Measurements from ENCODE around the gene MSH3.
"Not testable (repeated sequence)": the region's sequence is repeated elsewhere in the genome, so short reads cannot be mapped to it uniquely, and the experiment has no call there.

MSH3 gene

GRCh38 chr5:80759866-80760577, 105.6 kb downstream of the MSH3 start:
- DNase-seq = no peak

DNA sequence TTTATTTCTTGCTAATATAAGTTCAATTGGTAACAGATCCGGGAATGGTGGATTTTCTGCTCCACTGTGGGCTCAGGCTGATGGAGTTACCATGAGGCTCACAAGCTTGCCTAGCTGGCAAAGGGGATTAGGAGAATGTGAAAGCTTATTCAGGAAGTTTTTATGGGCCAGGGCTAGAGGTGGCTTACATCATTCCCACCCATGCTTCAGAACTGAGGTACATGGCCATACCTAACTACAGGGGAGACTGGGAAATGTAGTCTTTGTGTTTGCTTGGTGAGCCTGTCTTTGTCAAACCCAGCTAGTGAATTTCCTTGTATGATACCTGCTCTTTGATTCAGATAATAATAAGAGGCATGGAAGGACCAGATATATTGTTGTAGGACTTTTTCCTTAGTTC, 106.2 kb downstream of the MSH3 start:
- no peak for DNase-seq

DNA sequence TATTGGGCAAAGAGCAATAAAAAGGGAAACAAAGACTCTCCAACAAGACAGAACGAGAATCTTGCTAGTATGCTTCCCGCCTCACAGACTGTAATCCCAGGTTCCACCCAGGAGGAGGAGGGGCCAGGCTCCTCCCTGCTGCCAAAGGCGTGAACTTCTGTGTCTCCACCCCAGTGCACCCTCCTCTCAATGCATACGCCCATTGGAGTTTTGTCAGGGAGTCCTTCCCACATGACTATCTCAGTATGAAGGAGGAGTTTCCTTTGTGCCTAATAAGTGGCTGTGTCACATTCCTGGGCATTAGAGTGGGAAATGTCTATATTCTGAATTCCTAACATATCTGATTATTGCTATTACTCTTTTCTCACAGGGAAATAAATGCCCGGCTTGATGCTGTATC, 106.7 kb downstream of the MSH3 start:
- no peak for DNase-seq

- no peak for DNase-seq
These were observed 107.5 kb downstream of the MSH3 start for GRCh38 chr5:80761966-80762365.

DNA sequence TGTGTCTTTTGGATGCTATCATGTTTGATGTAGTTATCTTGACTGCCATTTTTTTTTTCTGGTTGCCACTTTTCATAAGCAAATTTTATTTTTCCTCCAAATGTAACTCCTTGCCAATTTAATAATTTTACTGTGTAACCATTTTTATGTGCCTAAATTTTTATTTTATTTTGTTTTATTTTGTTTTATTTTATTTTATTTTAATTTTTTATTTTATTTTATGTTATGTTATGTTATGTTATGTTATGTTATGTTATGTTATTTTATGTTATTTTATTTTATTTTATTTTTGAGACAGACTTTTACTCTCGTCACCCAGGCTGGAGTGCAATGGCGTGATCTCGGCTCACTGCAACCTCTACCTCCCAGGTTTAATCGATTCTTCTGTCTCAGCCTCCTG, 108.1 kb downstream of the MSH3 start:
- no peak for DNase-seq

DNA sequence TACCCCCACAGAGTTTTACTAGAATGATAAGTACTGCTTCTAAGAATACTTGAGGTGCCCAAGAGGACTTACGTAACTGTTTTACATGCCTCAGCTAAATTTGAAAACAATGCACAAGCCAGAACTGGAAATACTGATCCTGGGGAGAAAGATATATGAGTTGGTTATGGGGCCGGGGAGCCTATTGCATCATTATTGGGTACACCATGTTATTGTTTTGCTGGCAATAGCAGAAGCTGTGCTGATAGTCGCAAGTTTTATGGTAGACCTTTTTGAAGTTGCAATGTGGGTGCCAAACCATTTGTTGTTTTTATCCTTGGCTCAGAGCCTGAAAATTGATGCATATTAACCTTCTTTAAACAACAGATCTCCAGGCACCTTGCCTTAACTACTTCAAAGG, 108.8 kb downstream of the MSH3 start:
- DNase-seq = no peak

- no peak for DNase-seq
These were observed 109.6 kb downstream of the MSH3 start for GRCh38 chr5:80763873-80764647.

DNA sequence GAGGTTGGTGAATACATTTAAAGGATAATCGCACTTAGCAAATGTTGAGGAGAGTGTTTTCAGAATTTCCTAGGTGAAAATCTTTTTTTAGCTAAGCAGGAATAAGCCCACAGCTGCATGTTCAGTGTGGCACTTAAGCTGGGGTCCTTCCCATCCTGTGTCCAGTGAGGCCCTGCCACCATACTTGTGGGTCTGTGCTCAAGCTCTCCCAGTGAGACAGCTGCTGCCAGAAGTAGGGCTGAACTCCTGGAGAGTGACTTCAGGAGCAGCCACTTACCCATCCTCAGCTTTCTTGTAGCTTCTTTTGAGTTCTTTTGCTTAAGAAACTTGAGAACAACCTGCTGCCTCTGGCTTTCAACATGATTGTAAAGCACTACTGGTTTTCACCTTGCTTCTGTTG, 110.3 kb downstream of the MSH3 start:
- DNase-seq = no peak

DNA sequence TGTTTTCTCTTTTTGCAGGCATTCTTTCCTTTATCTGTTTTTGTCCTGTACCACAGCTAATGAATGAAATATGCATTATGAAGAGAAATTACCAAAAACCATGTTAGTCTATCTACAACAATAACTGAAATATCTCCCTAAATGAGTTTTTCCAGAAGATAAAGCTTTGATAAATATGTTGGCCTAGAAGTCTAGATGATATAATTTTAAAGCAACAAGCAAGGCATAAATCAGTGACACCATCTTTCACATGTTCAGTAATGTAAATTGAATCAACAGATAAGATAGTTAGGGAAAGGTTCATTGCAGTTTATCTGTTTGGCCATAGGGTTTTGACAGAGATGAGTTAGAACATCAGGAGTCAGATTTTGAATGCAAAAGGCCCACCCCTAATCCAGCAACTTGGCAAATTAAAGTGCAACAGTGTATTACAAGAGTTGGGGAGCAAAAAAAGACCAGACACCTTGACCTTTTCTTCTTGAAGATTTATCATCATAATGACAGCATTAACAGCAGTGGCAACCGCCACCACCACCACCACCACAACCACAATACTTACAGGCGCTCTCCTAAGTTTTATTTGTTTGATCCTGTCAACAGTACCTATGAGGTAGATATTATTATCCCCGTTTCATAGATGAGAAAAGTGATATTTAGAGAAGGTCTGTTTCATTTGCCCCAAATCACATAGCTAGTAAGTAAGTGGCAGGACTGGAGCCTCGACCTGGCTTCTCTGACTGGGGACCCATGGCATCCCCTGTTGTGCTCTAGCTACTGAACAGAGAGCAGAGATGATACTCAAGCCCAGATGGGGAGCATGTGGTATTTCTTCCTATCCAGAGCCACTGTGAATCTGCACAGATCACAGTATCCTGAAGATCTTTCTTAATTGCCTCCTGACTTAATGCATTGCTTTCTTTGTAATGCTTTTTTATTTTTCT, 123.2 kb downstream of the MSH3 start:
- no peak for DNase-seq

DNA sequence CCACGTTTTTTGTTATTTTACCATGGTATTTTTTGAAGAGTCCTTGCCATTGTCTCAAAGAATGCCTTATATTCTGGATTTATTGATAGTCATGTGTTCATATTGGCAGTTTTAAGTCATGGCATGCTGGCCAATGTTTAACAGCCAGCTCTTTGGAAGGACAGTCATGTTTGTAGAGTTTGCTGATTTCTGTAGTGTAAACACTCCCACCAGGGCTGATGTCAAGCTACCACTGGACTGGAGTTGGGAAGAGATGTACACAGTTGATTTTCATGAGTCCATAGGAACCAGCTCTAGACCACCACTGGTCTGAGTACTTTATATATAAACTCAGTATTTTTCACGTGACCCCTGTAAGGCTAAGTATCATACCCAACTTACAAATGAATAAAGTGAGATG, 125.6 kb downstream of the MSH3 start:
- no peak for DNase-seq

DNA sequence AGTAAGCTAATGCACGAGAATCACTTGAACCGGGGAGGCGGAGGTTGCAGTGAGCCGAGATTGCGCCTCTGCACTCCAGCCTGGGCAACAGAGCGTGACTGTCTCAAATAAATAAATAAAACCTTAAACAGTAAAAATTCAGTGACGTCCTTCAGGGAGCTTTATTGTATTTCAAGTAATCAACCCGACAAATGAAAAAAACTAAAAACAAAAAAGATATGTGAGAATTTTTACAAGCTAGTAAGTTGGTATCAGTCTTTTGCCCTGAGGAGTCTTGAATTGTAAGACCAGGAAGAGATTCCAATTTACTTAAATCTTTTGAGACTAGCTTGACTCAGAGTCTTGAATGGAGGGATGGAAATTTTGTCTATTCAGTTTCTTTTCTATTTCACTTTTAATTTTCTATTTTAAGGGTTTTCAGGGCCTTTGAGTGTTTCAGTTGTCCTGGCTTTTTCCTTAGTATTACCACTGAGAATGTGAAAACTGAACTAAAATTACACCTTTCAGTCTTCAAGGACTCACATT, 126.4 kb downstream of the MSH3 start:
- DNase-seq = no peak

DNA sequence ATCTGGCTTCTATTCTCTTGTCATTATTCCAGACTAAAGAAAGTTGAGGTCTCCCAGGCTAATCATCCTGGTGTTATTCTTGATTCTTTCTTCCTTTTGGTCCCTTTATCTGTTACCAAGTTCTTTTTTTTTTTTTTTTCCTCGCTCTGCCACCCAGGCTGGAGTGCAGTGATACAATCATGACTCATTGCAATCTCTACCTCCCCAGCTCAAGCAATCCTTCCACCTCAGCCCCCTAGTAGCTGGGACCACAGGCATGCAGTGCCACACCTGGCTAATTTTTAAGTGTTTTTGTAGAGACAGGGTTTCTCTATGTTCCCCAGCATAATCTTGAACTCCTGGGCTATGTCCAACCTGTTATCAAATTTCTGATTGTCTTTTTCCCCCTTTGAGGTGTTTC, 126.9 kb downstream of the MSH3 start:
- no peak for DNase-seq

- no peak for DNase-seq
These were observed 128.2 kb downstream of the MSH3 start for GRCh38 chr5:80782626-80783025.

DNA sequence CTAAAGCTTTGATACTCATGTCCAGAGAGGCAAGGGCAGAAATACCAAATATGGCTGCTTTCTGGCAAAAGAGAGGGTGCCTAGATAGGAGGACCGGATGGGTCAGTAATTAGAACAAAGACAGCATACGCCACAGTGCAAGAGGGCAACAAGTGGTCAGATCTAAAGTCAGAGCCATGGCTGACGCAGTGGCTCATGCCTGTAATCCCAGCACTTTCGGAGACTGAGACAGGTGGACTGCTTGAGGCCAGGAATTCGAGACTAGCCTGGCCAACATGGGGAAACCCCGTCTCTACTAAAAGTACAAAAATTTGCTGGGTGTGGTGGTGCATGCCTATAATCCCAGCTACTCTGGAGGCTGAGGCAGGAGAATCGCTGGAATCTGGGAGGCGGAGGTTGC, 129.3 kb downstream of the MSH3 start:
- DNase-seq = not testable (repeated sequence)

DNA sequence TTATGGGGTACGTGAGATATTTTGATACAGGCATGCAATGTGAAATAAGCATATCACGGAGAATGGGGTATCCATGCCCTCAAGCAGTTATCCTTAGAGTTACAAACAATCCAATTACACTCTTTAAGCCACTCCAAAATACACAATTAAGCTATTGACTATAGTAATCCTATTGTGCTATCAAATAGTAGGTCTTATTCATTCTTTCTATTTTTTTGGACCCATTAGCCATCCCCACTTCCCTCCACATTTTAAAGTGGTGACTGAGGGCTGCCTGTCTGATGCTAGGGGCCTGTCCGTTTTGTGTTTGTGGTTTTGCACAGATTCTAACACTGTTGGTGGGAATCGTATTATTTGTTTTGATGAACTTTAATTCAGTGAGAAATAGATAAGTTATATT, 130.0 kb downstream of the MSH3 start:
- no peak for DNase-seq

DNA sequence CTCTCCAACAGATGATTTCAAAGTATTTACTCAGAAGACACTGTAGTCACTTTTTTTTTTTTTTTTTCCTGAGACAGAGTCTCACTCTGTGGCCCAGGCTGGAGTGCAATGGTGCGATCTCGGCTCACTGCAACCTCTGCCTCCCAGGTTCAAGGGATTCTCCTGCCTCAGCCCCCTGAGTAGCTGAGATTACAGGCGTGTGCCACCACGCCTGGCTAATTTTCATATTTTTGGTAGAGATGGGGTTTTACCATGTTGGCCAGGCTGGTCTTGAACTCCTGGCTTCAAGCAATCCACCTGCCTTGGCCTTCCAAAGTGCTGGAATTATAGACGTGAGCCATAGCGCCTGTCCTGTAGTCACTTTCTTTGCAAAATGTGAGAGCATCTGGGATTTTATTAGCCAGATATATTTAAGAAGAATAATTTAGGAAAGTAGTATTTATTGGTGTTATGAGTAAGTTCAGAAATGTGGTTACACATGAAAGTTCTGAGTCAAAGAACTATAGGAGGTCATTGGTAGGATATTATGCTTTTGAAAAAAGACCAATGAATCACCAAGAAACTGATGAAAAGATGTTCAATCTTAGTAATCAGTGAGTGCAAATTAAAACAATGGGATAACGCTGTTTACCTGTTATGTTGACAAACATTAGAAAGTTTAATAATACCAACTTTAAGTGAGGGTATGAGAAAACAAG, 135.0 kb downstream of the MSH3 start:
- not testable (repeated sequence) for DNase-seq

DNA sequence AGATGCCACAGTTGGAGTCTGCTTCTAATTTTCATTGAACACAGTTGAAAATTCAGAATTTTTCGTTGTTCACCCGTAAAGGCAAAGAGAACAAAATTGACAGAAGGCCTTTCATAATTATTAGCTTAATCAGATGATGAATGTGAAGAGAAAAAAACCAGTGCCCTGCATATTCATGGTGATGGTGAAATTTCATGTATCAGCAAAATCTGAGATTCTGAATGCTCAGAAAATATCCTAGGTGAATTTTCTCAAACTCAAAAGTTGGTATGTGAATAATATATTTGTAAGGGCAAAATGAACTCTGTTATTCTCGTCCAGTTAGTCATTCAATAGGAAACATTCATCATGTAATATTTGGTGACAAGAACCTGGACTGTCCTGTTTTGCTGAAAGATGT, 136.2 kb downstream of the MSH3 start:
- DNase-seq = no peak

DNA sequence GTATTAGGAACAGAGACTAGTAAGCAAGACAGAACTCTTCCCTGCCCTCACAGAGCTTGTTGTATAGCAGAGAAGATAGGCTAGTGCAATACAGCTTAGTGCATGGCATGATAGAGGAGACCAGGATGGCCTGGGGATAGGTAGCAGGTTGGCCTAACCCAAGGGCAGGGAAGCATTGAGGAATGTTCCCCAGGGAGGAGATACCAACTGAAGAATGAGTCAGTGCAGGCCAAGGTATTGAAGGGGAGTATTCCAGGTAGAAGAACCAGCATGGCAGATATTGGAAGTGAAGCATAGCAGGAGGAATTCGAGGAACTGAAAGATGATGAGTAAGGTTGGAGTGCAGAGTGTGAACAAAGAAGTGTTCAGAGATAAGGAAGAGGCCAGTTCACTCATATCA, 138.9 kb downstream of the MSH3 start:
- DNase-seq = no peak

DNA sequence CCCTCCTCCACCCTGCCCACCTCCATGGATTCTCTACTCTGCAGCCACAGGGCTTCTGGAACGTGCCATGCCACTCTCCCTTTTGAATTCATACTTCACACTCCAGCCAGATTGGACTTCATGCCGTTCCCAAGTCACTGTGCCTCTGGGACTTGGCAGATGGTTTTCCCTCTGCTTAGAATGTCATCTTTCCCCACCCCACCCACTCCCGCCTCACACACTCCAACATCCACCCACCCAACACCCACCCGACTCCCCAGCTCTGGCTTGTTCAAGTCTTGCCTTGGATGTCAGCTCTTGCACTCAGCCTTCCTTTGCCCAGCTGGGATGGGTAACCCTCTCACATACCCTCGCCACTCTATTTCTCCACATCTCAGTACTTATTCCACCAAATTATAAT, 142.4 kb downstream of the MSH3 start:
- DNase-seq = no peak

DNA sequence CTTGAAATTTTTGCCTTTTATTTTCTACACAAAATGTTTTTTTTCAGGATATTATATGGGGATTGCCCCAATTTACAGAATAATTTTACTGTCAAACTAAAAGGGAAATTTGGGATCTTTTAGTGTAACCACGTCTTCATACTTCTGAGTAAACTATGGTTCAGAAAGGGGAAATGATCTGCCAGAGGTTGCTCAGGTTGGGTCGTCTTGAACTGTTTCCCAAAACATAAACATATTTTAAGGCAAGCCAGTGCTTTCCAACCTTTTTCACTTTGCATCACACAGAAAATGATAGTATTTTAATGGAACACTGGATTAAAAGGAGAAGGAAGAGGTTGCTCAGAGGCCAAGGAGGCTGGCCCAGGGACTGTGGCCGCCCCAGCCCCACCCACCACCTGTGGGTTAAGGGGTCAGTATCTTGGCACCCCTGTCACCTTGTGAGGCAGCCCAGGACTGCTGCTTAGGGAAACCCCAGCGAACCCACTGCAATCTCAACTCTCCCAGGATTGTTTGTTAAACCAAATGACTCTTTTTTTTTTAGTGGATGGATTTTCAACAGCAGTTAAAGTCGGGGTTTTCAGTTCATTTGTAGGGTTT, 143.1 kb downstream of the MSH3 start:
- DNase-seq = no peak

GRCh38 chr5:80798166-80798565, 143.7 kb downstream of the MSH3 start:
- DNase-seq = no peak

GRCh38 chr5:80798633-80799032, 144.2 kb downstream of the MSH3 start:
- DNase-seq = no peak

All from stimulated activated CD8-positive, alpha-beta memory T cell treated with anti-CD3 and anti-CD28 coated beads, Interleukin-4, amount 100 ng/mL, for 48 hours (primary cell).